ENCODE measurements around the gene NT5DC2.

NT5DC2 gene

DNA sequence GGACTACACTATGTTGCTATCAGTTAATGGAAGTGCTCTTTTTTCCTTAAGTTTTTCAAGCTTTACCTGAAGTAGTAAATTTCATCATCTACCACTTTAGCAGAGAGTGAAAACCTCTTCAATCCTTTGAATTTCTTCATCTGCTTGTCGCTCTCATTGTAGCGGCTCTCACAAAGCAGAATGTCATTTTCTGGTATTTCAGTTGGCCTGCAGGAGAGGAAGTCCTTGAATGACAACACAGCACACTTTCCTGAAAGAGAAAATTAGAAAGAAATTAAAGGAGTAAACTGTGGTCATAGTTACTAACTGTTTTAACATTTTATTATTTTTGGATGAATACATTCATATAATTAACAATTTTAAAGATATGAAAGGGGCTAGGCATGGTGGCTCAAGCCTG is 30.3 kb upstream of the NT5DC2 start:
- TF ChIP-seq, protein P1, sequence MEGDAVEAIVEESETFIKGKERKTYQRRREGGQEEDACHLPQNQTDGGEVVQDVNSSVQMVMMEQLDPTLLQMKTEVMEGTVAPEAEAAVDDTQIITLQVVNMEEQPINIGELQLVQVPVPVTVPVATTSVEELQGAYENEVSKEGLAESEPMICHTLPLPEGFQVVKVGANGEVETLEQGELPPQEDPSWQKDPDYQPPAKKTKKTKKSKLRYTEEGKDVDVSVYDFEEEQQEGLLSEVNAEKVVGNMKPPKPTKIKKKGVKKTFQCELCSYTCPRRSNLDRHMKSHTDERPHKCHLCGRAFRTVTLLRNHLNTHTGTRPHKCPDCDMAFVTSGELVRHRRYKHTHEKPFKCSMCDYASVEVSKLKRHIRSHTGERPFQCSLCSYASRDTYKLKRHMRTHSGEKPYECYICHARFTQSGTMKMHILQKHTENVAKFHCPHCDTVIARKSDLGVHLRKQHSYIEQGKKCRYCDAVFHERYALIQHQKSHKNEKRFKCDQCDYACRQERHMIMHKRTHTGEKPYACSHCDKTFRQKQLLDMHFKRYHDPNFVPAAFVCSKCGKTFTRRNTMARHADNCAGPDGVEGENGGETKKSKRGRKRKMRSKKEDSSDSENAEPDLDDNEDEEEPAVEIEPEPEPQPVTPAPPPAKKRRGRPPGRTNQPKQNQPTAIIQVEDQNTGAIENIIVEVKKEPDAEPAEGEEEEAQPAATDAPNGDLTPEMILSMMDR (IDR thresholded peaks at IDR 0.05; ENCODE audit: low read depth, low read length), result no peak
- no peak overlapping the region for H3K4me3 ChIP-seq (ENCODE audit: low read depth, low read length)
- DNase-seq (ENCODE audit: low read depth), result no peak

DNA sequence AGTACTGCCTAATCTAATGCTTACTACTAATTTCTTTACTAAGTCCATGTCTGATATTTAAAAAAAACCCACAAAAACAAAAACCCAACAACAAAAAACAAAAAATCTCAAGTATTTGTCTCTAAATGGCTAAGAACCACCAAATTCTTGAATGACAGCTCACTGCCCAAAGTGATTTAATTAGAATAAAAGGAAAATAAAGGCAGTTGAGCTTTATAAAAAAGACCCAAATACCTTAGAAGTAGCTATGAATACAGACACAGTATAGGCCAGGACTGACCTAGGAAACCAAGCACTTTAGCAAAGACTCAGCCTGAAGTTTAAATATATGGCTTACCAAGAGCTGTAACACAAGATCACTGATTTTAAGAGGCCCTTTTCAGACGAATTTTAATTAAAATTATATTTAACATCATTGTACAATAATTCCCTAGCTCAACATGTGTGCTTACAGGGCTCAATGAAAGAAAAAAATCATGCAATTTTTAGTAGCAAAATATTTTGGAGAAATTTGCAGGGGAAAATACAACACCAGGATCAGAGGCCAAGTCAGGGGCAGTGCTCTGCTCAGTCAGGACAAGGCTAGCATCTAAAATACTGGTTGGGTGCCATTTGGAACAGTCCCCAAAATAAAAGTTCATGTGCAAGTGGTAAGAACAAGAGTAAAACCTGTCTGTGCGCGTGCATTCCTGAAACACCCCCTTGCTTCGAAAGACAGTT is 27.5 kb upstream of the NT5DC2 start:
- DNase-seq (ENCODE audit: low read depth), result no peak
- H3K4me3 ChIP-seq (ENCODE audit: low read depth, low read length), result no peak overlapping the region
- TF ChIP-seq POLR2A (IDR thresholded peaks at IDR 0.05; ENCODE audit: extremely low read depth, insufficient read length), result no peak

GRCh38 chr3:52558436-52558835 is 24.8 kb upstream of the NT5DC2 start:
- TF ChIP-seq, protein P1 (IDR thresholded peaks at IDR 0.05; ENCODE audit: low read depth, low read length), result no peak
- TF ChIP-seq MAX (IDR thresholded peaks at IDR 0.05; ENCODE audit: low read depth, low read length) (no peak), POLR2A (IDR thresholded peaks at IDR 0.05; ENCODE audit: extremely low read depth, insufficient read length) (no peak), MYC (IDR thresholded peaks at IDR 0.05; ENCODE audit: low read depth, low read length) (no peak)
- H3K4me3 ChIP-seq (ENCODE audit: low read depth, low read length), result no peak overlapping the region
- no peak for DNase-seq (ENCODE audit: low read depth)

DNA sequence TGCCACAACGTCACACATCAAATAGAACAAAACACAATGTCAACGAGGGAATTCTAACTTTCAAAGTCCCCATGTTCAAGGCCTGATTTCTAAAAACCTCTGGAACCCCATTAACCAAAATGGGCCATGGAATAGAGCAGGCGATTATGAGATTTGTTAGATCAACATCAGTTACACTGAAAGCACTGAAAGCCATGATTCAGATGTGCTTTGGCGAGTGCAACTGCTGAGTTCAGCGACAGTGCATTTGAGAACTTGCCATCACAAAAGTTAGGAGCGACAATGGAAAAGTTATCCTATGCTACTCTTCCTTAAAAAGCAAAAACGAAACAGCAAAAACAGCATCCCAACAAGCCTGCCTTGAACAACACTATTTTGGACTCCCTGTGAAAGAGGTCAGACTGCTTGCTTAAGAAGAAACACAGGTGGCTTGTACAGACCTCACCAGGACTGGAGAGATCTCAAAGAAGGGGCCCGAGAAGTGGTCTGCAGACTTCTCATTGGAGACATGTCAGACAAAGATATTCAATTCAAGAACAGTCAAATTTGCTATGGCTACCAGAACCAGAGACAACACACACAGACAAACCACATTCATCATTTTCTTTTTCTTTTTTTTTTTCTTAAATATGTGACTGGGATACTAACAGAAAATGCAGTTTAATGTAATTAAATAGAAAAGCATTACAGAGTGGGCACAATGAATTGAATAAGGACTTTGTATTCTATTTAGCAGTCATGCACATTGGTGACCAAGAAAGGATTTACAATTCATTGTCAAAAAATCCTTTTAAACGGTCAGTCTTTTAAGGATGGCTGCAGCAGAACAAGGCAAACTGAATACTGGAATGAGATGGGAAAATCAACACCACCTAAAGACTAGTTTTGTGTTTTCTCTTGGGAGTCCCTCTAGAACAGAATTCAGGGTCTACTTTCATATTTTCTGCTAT is 23.6 kb upstream of the NT5DC2 start:
- DNase-seq (ENCODE audit: low read depth), result no peak
- TF ChIP-seq POLR2A (IDR thresholded peaks at IDR 0.05; ENCODE audit: extremely low read depth, insufficient read length) (no peak), MYC (IDR thresholded peaks at IDR 0.05; ENCODE audit: low read depth, low read length) (no peak), MAX (IDR thresholded peaks at IDR 0.05; ENCODE audit: low read depth, low read length) (no peak)
- TF ChIP-seq, protein P1 (IDR thresholded peaks at IDR 0.05; ENCODE audit: low read depth, low read length), result no peak
- H3K4me3 ChIP-seq (ENCODE audit: low read depth, low read length), result no peak overlapping the region

GRCh38 chr3:52555056-52555455 is 21.4 kb upstream of the NT5DC2 start:
- TF ChIP-seq MYC (IDR thresholded peaks at IDR 0.05; ENCODE audit: low read depth, low read length) (no peak), POLR2A (IDR thresholded peaks at IDR 0.05; ENCODE audit: extremely low read depth, insufficient read length) (no peak), MAX (IDR thresholded peaks at IDR 0.05; ENCODE audit: low read depth, low read length) (no peak)
- TF ChIP-seq, protein P1 (IDR thresholded peaks at IDR 0.05; ENCODE audit: low read depth, low read length), result no peak
- no peak for DNase-seq (ENCODE audit: low read depth)
- no peak overlapping the region for H3K4me3 ChIP-seq (ENCODE audit: low read depth, low read length)

DNA sequence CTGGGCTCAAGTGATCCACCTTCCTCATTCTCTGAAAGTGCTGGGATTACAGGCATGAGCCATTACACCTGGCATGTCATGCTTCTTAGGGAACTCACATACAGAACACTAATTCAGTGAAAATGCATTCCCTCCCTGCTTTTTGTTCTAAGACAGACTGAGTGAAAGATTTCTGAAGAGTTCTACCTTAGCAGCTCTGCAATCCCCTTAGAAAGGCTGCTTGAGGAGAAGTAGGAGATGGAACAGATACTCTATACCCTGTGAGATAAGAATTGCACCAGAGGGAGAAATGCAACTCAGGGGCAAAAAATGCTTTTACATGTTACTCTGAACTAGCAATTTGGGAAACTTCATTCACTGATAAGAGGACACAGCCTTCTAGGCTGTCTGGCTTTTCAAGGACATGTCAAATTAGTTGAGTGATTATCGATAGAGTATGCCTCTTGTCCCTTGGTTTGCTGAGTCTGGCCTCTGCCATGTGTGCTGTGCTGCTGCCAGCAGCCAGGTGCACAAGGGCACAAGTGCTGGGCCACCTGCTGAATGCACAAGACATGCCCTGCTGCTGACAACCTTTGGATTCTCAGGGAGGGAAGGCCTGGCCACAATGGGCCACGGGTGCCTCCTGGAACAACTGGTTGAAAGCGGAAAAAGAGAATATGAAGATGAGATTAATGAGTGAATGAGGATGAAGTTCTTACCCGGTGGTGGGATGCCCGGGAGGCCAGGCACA is 20.5 kb upstream of the NT5DC2 start:
- H3K4me3 ChIP-seq (ENCODE audit: low read depth, low read length), result no peak overlapping the region
- DNase-seq (ENCODE audit: low read depth), result no peak
- no peak for TF ChIP-seq POLR2A (IDR thresholded peaks at IDR 0.05; ENCODE audit: extremely low read depth, insufficient read length)
- TF ChIP-seq, protein P1 (IDR thresholded peaks at IDR 0.05; ENCODE audit: low read depth, low read length), result no peak
- TF ChIP-seq MYC (IDR thresholded peaks at IDR 0.05; ENCODE audit: low read depth, low read length), result no peak
- no peak for TF ChIP-seq MAX (IDR thresholded peaks at IDR 0.05; ENCODE audit: low read depth, low read length)
